Measurements from ENCODE around the gene ALPP.
"Not testable (repeated sequence)": the region's sequence is repeated elsewhere in the genome, so short reads cannot be mapped to it uniquely, and the experiment has no call there.

The ALPP gene

GRCh38 chr2:232408269-232408668, 29.7 kb downstream of the ALPP start:
- not testable (repeated sequence) for DNase-seq (ENCODE audit: low spot score); H3K4me3 Mint-ChIP-seq; H3K4me1 Mint-ChIP-seq (ENCODE audit: low read depth); H3K27ac Mint-ChIP-seq; H3K36me3 Mint-ChIP-seq (ENCODE audit: low read depth); H3K9me3 Mint-ChIP-seq
- peaks cover 22% of the 10 kb centered on the region for H3K27me3 Mint-ChIP-seq (ENCODE audit: low read depth)

GRCh38 chr2:232409617-232410016, 31.1 kb downstream of the ALPP start:
- H3K27me3 Mint-ChIP-seq (ENCODE audit: low read depth) = peaks cover 30% of the 10 kb centered on the region
- H3K4me3 Mint-ChIP-seq; DNase-seq (ENCODE audit: low spot score); H3K4me1 Mint-ChIP-seq (ENCODE audit: low read depth); H3K36me3 Mint-ChIP-seq (ENCODE audit: low read depth); H3K27ac Mint-ChIP-seq; H3K9me3 Mint-ChIP-seq: not testable (repeated sequence)

- Mint-ChIP-seq H3K4me1 (ENCODE audit: low read depth) (peaks cover 7% of the 10 kb centered on the region), H3K27ac (no peak overlapping the region), H3K9me3 (no peaks in the 10 kb centered on the region), H3K27me3 (ENCODE audit: low read depth) (peaks cover 28% of the 10 kb centered on the region), H3K4me3 (no peak overlapping the region), H3K36me3 (ENCODE audit: low read depth) (no peaks in the 10 kb centered on the region)
- DNase-seq (ENCODE audit: low spot score) = no peak
These were observed 31.8 kb downstream of the ALPP start for GRCh38 chr2:232410238-232410900.

- H3K27ac Mint-ChIP-seq = no peak overlapping the region
- H3K4me3 Mint-ChIP-seq = no peak overlapping the region
- no peaks in the 10 kb centered on the region for H3K36me3 Mint-ChIP-seq (ENCODE audit: low read depth)
- H3K27me3 Mint-ChIP-seq (ENCODE audit: low read depth) = peaks cover 39% of the 10 kb centered on the region
- peaks cover 7% of the 10 kb centered on the region for H3K4me1 Mint-ChIP-seq (ENCODE audit: low read depth)
- no peaks in the 10 kb centered on the region for H3K9me3 Mint-ChIP-seq
- DNase-seq (ENCODE audit: low spot score) = no peak
These were observed 33.5 kb downstream of the ALPP start for GRCh38 chr2:232411901-232412629.

GRCh38 chr2:232412986-232413385, 34.4 kb downstream of the ALPP start:
- Mint-ChIP-seq H3K36me3 (ENCODE audit: low read depth) (no peaks in the 10 kb centered on the region), H3K4me1 (ENCODE audit: low read depth) (peaks cover 7% of the 10 kb centered on the region), H3K27me3 (ENCODE audit: low read depth) (peaks cover 40% of the 10 kb centered on the region), H3K4me3 (no peak overlapping the region), H3K27ac (no peak overlapping the region), H3K9me3 (no peaks in the 10 kb centered on the region)
- DNase-seq (ENCODE audit: low spot score) = no peak

- DNase-seq (ENCODE audit: low spot score) = no peak
- Mint-ChIP-seq H3K9me3 (no peaks in the 10 kb centered on the region), H3K36me3 (ENCODE audit: low read depth) (no peaks in the 10 kb centered on the region), H3K27ac (no peak overlapping the region), H3K27me3 (ENCODE audit: low read depth) (peaks cover 59% of the 10 kb centered on the region), H3K4me1 (ENCODE audit: low read depth) (peaks cover 11% of the 10 kb centered on the region), H3K4me3 (no peak overlapping the region)
These were observed 36.7 kb downstream of the ALPP start for GRCh38 chr2:232415138-232415690.

- Mint-ChIP-seq H3K4me1 (ENCODE audit: low read depth) (peaks cover 11% of the 10 kb centered on the region), H3K27ac (no peak overlapping the region), H3K27me3 (ENCODE audit: low read depth) (peaks cover 61% of the 10 kb centered on the region), H3K9me3 (no peaks in the 10 kb centered on the region), H3K36me3 (ENCODE audit: low read depth) (no peaks in the 10 kb centered on the region), H3K4me3 (no peak overlapping the region)
- no peak for DNase-seq (ENCODE audit: low spot score)
These were observed 37.4 kb downstream of the ALPP start for GRCh38 chr2:232415736-232416520.

GRCh38 chr2:232416521-232417470, 38.2 kb downstream of the ALPP start:
- Mint-ChIP-seq H3K4me1 (ENCODE audit: low read depth) (peaks cover 11% of the 10 kb centered on the region), H3K4me3 (no peak overlapping the region), H3K36me3 (ENCODE audit: low read depth) (no peaks in the 10 kb centered on the region), H3K27me3 (ENCODE audit: low read depth) (peaks cover 59% of the 10 kb centered on the region), H3K9me3 (peaks cover 1% of the 10 kb centered on the region), H3K27ac (no peak overlapping the region)
- no peak for DNase-seq (ENCODE audit: low spot score)

GRCh38 chr2:232417489-232417888, 38.9 kb downstream of the ALPP start:
- H3K4me1 Mint-ChIP-seq (ENCODE audit: low read depth) = peaks cover 11% of the 10 kb centered on the region
- no peak overlapping the region for H3K27ac Mint-ChIP-seq
- peaks cover under 1% of the 10 kb centered on the region for H3K36me3 Mint-ChIP-seq (ENCODE audit: low read depth)
- no peak for DNase-seq (ENCODE audit: low spot score)
- no peak overlapping the region for H3K4me3 Mint-ChIP-seq
- peaks cover 61% of the 10 kb centered on the region for H3K27me3 Mint-ChIP-seq (ENCODE audit: low read depth)
- H3K9me3 Mint-ChIP-seq = peaks cover 4% of the 10 kb centered on the region

- H3K36me3 Mint-ChIP-seq (ENCODE audit: low read depth) = peaks cover 3% of the 10 kb centered on the region
- H3K9me3 Mint-ChIP-seq = peaks cover 8% of the 10 kb centered on the region
- H3K4me1 Mint-ChIP-seq (ENCODE audit: low read depth) = peaks cover 6% of the 10 kb centered on the region
- H3K27me3 Mint-ChIP-seq (ENCODE audit: low read depth) = peaks cover 61% of the 10 kb centered on the region
- H3K27ac Mint-ChIP-seq = no peak overlapping the region
- DNase-seq (ENCODE audit: low spot score) = no peak
- peak overlapping the region; percentile 1 for H3K4me3 Mint-ChIP-seq
These were observed 39.5 kb downstream of the ALPP start for GRCh38 chr2:232418056-232418455.

- Mint-ChIP-seq H3K4me3 (peak overlapping the region; percentile 29), H3K27me3 (ENCODE audit: low read depth) (peaks cover 61% of the 10 kb centered on the region), H3K36me3 (ENCODE audit: low read depth) (peaks cover 3% of the 10 kb centered on the region), H3K27ac (no peak overlapping the region), H3K4me1 (ENCODE audit: low read depth) (peaks cover 4% of the 10 kb centered on the region), H3K9me3 (peaks cover 8% of the 10 kb centered on the region)
- DNase-seq (ENCODE audit: low spot score) = peak; percentile 13
These were observed 40.1 kb downstream of the ALPP start for GRCh38 chr2:232418466-232419244.

- no peak for DNase-seq (ENCODE audit: low spot score)
- Mint-ChIP-seq H3K9me3 (peaks cover 8% of the 10 kb centered on the region), H3K4me1 (ENCODE audit: low read depth) (peaks cover 4% of the 10 kb centered on the region), H3K27me3 (ENCODE audit: low read depth) (peaks cover 59% of the 10 kb centered on the region), H3K4me3 (no peak overlapping the region), H3K27ac (no peak overlapping the region), H3K36me3 (ENCODE audit: low read depth) (peaks cover 3% of the 10 kb centered on the region)
These were observed 40.9 kb downstream of the ALPP start for GRCh38 chr2:232419245-232420072.
